Measurements from ENCODE around the gene FAM210A.

FAM210A gene

DNA sequence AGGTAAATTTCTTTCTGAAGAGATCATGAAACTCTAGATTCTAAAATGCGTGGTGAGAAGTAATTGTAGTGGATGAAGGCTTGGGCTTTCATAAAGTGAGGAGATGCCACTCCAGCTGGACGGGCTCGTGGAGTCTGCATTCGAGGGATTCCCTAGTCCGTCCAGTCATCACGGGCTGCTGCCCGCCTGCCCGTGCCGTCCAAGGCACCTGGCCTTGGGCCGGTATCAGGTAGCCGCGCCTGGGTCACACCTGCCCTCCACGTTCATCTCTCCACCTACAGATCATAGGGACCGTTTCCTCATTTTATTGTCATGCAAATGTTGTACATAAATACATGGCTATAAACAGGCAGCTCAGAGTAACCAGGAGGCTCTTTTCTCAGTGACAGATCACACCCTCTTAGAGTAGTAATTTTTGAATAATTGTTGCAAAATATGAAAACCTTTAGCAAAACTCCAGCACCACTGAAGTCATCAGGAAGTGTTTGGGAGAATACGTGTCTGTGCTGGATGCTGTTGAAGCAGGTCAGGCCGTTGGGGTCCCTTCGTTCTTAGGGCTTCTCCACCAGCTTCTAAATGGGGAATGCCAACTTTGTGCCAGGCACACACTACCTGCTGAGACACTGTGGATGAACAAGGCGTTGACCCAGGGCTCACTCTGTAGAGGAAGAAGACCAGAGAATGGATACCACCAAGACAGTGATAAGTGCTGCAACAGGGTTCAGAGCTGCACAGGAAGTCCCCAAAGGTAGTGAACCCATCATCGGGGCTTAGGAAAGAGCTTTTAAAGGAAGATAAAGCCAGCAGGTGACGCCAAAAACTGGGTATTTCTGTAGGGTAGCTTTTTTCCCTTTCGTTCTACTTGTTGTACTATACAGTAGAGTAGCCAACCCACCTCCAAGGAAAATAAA lies 112.5 kb downstream of the FAM210A start:
- H3K4me3 ChIP-seq (ENCODE audit: low read depth, low read length), result no peak overlapping the region
- no peak for DNase-seq (ENCODE audit: low read depth)

Data from skeletal muscle cell (primary cell).